BJ (cell line): ENCODE data around the gene INHBC. TPM values are rescaled to one million over a fixed set of nuclear protein-coding genes. Genes with fewer than 3 reads are reported as not detected.
"Not testable (repeated sequence)": the region's sequence is repeated elsewhere in the genome, so short reads cannot be mapped to it uniquely, and the experiment has no call there.

Experiments used
- CTCF ChIA-PET: fragments of 350-600 bp; formaldehyde crosslinking; extraction: SDS; loops from one replicate; lab custom pipeline; 2021; ENCODE audit warnings: antibody characterized with exemption, inconsistent platforms; lab: Yijun Ruan, JAX
- POLR2A ChIA-PET: fragments of 300-600 bp; sonication (Branson Sonifier 250); formaldehyde crosslinking; extraction: SDS; loops from one replicate; lab custom pipeline; 2021; ENCODE audit warnings: antibody characterized with exemption; lab: Charles Lee
- DNase-seq: peaks from one replicate; pipeline ENCODE4 v3.0.0-alpha.2; 2011; ENCODE audit warnings: low read depth
- H3K27me3 ChIP-seq: 2 replicates; pipeline ENCODE4 v1.6.0; 2011; ENCODE audit warnings: low read length; ENCODE audit not compliant: control insufficient read depth, insufficient read depth
- H3K36me3 ChIP-seq: 2 replicates; pipeline ENCODE4 v1.5.1; 2011; ENCODE audit warnings: low read length; ENCODE audit not compliant: control insufficient read depth, insufficient read depth
- H3K4me3 ChIP-seq: 2 replicates; pipeline ENCODE4 v1.5.1; 2011; ENCODE audit warnings: low read depth, mild to moderate bottlenecking, control low read depth, low read length
- polyA plus RNA-seq: library from polyadenylated mRNA; depleted of rRNA; stranded (reverse); fragments of >200 nt; gene quantifications from 2 replicates; pipeline ENCODE4 v1.2.3, GENCODE V29; 2011
- TF ChIP-seq, protein P1 (sequence below): IDR thresholded peaks from 2 replicates; pipeline ENCODE4 v1.5.1; 2011; ENCODE audit warnings: low read depth, mild to moderate bottlenecking, control low read depth, inconsistent platforms, low read length, moderate library complexity; ENCODE audit not compliant: insufficient read depth

The INHBC gene
- polyA plus RNA-seq, 1 experiment, result 0.09 TPM

DNA sequence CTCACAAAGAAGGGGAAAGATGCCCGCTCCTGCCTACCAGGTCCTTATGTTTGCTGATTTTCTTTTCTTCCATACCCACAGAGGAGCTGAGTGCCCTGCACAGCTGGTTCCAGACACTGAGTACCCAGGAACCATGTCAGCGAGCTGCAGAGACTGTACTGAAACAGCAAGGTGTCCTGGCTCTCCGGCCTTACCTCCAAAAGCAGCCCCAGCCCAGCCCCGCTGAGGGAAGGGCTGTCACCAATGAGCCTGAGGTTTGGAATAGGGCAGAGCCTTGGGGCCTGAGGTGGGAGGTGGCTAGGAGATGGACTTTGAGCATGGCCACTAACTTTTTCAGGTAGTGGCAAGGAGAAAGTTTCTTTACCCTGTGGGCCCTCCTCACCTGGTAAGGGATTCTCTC, 55.5 kb downstream of the INHBC start:
- ChIA-PET POLR2A (no interaction called here), CTCF (no interaction called here)
- TF ChIP-seq, protein P1, sequence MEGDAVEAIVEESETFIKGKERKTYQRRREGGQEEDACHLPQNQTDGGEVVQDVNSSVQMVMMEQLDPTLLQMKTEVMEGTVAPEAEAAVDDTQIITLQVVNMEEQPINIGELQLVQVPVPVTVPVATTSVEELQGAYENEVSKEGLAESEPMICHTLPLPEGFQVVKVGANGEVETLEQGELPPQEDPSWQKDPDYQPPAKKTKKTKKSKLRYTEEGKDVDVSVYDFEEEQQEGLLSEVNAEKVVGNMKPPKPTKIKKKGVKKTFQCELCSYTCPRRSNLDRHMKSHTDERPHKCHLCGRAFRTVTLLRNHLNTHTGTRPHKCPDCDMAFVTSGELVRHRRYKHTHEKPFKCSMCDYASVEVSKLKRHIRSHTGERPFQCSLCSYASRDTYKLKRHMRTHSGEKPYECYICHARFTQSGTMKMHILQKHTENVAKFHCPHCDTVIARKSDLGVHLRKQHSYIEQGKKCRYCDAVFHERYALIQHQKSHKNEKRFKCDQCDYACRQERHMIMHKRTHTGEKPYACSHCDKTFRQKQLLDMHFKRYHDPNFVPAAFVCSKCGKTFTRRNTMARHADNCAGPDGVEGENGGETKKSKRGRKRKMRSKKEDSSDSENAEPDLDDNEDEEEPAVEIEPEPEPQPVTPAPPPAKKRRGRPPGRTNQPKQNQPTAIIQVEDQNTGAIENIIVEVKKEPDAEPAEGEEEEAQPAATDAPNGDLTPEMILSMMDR, result no peak
- DNase-seq, result no peak
- H3K27me3 ChIP-seq, result no peaks in the 10 kb centered on the region
- H3K36me3 ChIP-seq, result peaks cover 10% of the 10 kb centered on the region
- no peak overlapping the region for H3K4me3 ChIP-seq

DNA sequence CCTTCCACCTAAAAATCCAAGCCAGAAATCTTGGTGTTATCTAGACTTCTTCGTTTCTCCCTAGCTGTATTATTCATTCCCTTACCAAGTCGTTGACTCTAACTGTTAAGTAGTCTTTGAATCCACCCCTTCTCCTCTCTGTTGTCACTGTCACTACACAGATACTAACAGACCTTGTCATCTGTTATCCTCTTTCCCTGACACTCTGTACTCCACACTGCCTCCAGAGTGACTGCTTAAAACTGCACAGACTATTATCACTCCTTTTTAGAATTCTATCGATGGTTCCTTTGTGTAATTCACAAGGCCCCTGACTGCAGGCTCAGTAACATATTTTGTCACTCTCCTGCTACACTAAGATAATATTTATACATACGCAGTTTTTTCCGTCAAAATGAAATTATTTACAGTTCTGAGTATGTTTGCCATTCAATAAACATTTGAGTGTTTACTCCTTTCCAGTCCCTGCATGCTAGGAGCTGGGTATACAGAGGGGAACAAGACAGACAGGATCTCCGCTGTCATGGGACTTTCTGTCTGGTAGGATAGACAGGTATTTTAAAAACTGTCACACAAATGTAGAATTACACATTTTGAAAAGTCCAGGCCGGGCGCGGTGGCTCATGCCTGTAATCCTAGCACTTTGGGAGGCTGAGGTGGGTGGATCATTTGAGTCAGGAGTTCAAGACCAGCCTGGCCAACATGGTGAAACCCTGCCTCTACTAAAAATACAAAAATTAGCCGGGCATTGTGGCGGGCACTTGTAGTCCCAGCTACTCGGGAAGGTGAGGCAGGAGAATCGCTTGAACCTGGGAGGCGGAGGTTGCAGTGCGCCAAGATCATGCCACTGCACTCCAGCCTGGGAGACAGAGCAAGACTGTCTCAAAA, 57.1 kb downstream of the INHBC start:
- H3K4me3 ChIP-seq, result no peak overlapping the region
- ChIA-PET POLR2A (no interaction called here), CTCF (no interaction called here)
- no peaks in the 10 kb centered on the region for H3K27me3 ChIP-seq
- peaks cover 11% of the 10 kb centered on the region for H3K36me3 ChIP-seq
- TF ChIP-seq, protein P1, result no peak; the same call in 1 of the 2 replicates
- no peak for DNase-seq

DNA sequence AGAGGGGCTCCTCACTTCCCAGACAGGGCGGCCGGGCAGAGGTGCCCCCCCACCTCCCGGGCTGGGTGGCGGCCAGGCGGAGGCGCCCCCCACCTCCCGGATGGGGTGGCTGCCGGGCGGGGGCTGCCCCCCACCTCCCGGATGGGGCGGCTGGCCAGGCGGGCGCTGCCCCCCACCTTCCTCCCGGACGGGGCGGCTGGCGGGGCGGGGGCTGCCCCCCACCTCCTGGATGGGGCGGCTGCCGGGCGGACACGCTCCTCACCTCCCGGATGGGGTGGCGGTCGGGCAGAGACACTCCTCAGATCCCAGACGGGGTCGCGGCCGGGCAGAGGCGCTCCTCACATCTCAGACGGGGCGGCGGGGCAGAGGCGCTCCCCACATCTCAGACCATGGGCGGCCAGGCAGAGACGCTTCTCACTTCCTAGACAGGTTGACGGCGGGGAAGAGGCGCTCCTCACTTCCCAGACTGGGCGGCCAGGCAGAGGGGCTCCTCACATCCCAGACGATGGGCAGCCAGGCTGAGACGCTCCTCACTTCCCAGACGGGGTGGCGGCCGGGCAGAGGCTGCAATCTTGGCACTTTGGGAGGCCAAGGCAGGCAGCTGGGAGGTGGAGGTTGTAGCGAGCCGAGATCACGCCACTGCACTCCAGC, 60.6 kb downstream of the INHBC start:
- H3K27me3 ChIP-seq, CTCF ChIA-PET, H3K4me3 ChIP-seq, DNase-seq, POLR2A ChIA-PET: not testable (repeated sequence)
- peaks cover 27% of the 10 kb centered on the region for H3K36me3 ChIP-seq

DNA sequence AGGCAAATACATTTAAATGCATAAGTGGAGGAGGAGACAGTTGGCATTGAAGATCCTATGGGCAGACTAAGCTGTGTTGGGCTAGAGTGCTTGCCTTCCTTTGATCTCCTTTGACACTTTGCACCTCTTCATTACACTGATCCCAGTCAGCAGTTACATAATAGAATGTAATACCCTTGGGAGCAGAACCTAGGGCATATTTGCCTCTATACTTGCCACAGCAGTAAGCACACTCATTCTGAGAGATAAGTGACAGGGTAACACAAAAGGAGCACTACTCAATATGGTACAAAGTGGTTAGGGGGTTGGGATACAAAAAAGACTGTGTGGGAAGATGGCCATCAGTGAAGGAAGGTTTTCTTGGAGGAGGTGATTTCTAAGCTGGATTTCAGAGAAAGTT, 62.2 kb downstream of the INHBC start:
- POLR2A ChIA-PET, result interaction anchor here (0.7 kb wide), 1 partner anchor 31 kb away, joined by 6 read pairs; no protein-coding TSS in a partner anchor
- CTCF ChIA-PET, result interaction anchor here (1.1 kb wide), 1 partner anchor 34 kb away, joined by 3 read pairs; no protein-coding TSS in a partner anchor
- no peak for DNase-seq

DNA sequence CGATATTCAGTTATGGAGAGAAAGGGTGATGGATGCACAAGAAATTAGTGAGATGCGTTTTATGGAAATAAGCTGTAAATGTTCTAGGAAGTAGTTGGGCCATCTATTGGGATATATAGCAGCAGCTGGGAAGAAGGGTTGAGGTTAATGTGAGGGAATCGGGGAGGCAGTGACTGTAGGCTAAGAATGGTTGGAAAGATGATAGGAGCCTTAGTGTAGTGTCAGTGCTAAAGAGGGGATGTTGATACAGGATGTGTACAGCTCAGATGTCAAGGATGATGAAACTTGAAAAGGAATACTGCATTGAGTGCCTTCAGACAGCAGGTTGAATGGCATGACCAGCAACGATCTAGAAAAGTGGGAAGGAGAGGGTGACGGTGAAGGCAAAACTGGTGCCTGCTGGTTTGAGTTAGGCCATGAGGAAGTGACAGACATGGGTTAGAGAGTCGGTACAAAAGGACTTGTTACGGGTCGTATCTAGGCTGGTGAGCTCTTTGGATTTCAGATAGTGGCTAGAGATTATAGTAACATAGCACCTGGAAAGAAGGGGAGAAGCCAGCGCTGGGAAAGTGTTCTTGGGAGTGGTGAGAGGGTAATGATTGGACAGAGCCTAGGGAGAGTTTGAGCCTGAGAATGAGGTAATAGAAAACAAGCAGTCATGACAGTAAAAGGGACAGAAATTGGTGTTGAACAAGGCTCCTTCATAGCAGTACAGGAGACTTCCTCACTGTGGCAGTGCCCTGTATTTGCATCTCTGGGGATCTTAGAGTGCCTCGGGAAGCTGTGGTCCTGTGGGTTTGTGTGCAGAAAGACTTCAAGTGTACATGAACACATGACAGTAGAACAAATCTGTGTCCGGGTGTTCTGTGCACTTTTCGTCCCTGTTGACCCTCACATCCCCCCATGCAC, 62.9 kb downstream of the INHBC start:
- POLR2A ChIA-PET, result interaction anchor here (0.7 kb wide), 1 partner anchor 32 kb away, joined by 6 read pairs; no protein-coding TSS in a partner anchor
- DNase-seq, result no peak
- Histone ChIP-seq H3K36me3 (peaks cover 36% of the 10 kb centered on the region), H3K27me3 (no peaks in the 10 kb centered on the region), H3K4me3 (no peak overlapping the region)
- TF ChIP-seq, protein P1, result no peak
- CTCF ChIA-PET, result interaction anchor here (0.9 to 1.1 kb wide), 2 partner anchors 22 to 35 kb away, joined by 3 read pairs; no protein-coding TSS in a partner anchor

More for the DNA sequence above, 62.2 kb downstream of the INHBC start:
- H3K4me3 ChIP-seq, result no peak overlapping the region
- H3K27me3 ChIP-seq, result no peaks in the 10 kb centered on the region
- H3K36me3 ChIP-seq, result peaks cover 33% of the 10 kb centered on the region
- TF ChIP-seq, protein P1, result no peak
